Liver (tissue), 9 donors: ENCODE measurements around the gene BRAT1. TPM values are rescaled to one million over a fixed set of nuclear protein-coding genes. Genes with fewer than 3 reads are reported as not detected.
"Not testable (repeated sequence)": the region's sequence is repeated elsewhere in the genome, so short reads cannot be mapped to it uniquely, and the experiment has no call there.

Source experiments
- DNase-seq: peaks from one replicate; pipeline ENCODE4 v3.0.0-alpha.2; 2017; ENCODE audit warnings: low spot score
- H3K27ac ChIP-seq, 2 donors: one replicate each; pipeline ENCODE4 v1.7.0; 2013; ENCODE audit warnings: inconsistent platforms in 2 of 2, low read length in 2 of 2, control low read depth in 1 of 2, low read depth in 1 of 2, mild to moderate bottlenecking in 1 of 2
- H3K27me3 ChIP-seq, 4 donors: one replicate each; pipeline versions ENCODE4 v1.6.1 to v1.7.0; 2013; ENCODE audit warnings: low read length in 3 of 4, inconsistent platforms in 1 of 4, mild to moderate bottlenecking in 1 of 4, moderate library complexity in 1 of 4; ENCODE audit not compliant: control insufficient read depth in 4 of 4, insufficient read depth in 4 of 4
- H3K36me3 ChIP-seq, 4 donors: one replicate each; pipeline versions ENCODE4 v1.6.1 to v1.7.0; 2013; ENCODE audit warnings: low read length in 3 of 4, mild to moderate bottlenecking in 3 of 4, low read depth in 1 of 4, moderate library complexity in 1 of 4; ENCODE audit not compliant: control insufficient read depth in 4 of 4, insufficient read depth in 3 of 4
- H3K4me1 ChIP-seq, 4 donors: one replicate each; pipeline versions ENCODE4 v1.6.1 to v1.7.0; 2013; ENCODE audit warnings: low read length in 3 of 4, mild to moderate bottlenecking in 3 of 4, moderate library complexity in 1 of 4; ENCODE audit not compliant: control insufficient read depth in 4 of 4, insufficient read depth in 4 of 4
- H3K4me3 ChIP-seq, 3 donors: one replicate each; pipeline versions ENCODE4 v1.6.1 to v1.7.0; 2013; ENCODE audit warnings: low read length in 3 of 3, control low read depth in 1 of 3, low read depth in 1 of 3, mild to moderate bottlenecking in 1 of 3
- H3K9ac ChIP-seq, 2 donors: one replicate each; pipeline ENCODE4 v1.7.0; 2013; ENCODE audit warnings: low read length in 2 of 2, mild to moderate bottlenecking in 2 of 2, moderate library complexity in 2 of 2, control low read depth in 1 of 2, low read depth in 1 of 2
- H3K9me3 ChIP-seq, 4 donors: one replicate each; pipeline versions ENCODE4 v1.6.1 to v1.7.0; 2013; ENCODE audit warnings: low read length in 3 of 4; ENCODE audit not compliant: control insufficient read depth in 4 of 4
- ATF3 ChIP-seq: IDR thresholded peaks from 2 replicates; pipeline ENCODE4 v1.6.1; 2016; ENCODE audit warnings: antibody characterized with exemption
- EGR1 ChIP-seq, 2 donors: IDR thresholded peaks; 2 replicates each; pipeline ENCODE4 v1.6.1; 2016 to 2018; ENCODE audit warnings: antibody characterized with exemption in 2 of 2, low read depth in 2 of 2
- FOXA1 ChIP-seq: IDR thresholded peaks from 2 replicates; pipeline ENCODE4 v1.6.1; 2016; ENCODE audit warnings: antibody characterized with exemption
- FOXA2 ChIP-seq: IDR thresholded peaks from 2 replicates; pipeline ENCODE4 v1.6.1; 2016; ENCODE audit warnings: antibody characterized with exemption
- GABPA ChIP-seq, 2 donors: IDR thresholded peaks in 1 of 2; conservative IDR thresholded peaks in 1 of 2; 2 replicates each; pipeline ENCODE4 v1.6.1; 2016; ENCODE audit warnings: antibody characterized with exemption in 2 of 2, mild to moderate bottlenecking in 1 of 2, moderate library complexity in 1 of 2
- HNF4A ChIP-seq, 2 donors: conservative IDR thresholded peaks; 2 replicates each; pipeline ENCODE4 v1.6.1; 2016; ENCODE audit warnings: antibody characterized with exemption in 2 of 2, mild to moderate bottlenecking in 2 of 2
- HNF4G ChIP-seq: IDR thresholded peaks from 2 replicates; pipeline ENCODE4 v1.6.1; 2016; ENCODE audit warnings: antibody characterized with exemption
- JUND ChIP-seq, 2 donors: IDR thresholded peaks; 2 replicates each; pipeline ENCODE4 v1.6.1; 2016; ENCODE audit warnings: antibody characterized with exemption in 2 of 2
- MAX ChIP-seq: IDR thresholded peaks from 2 replicates; pipeline ENCODE4 v1.6.1; 2016; ENCODE audit warnings: antibody characterized with exemption
- NR2F2 ChIP-seq: IDR thresholded peaks from 2 replicates; pipeline ENCODE4 v1.6.1; 2016; ENCODE audit warnings: antibody characterized with exemption
- RXRA ChIP-seq, 2 donors: IDR thresholded peaks; 2 replicates each; pipeline ENCODE4 v1.6.1; 2017 to 2018; ENCODE audit warnings: antibody characterized with exemption in 2 of 2, mild to moderate bottlenecking in 1 of 2
- SP1 ChIP-seq: IDR thresholded peaks from 2 replicates; pipeline ENCODE4 v1.6.1; 2018; ENCODE audit warnings: antibody characterized with exemption, mild to moderate bottlenecking
- TAF1 ChIP-seq: conservative IDR thresholded peaks from 2 replicates; pipeline ENCODE4 v1.6.1; 2016; ENCODE audit warnings: antibody characterized with exemption, mild to moderate bottlenecking
- YY1 ChIP-seq: IDR thresholded peaks from 2 replicates; pipeline ENCODE4 v1.6.1; 2016; ENCODE audit warnings: antibody characterized with exemption, mild to moderate bottlenecking
- ZBTB33 ChIP-seq: IDR thresholded peaks from 2 replicates; pipeline ENCODE4 v1.6.1; 2016; ENCODE audit warnings: antibody characterized with exemption
- WGBS: extraction: QIAGEN DNeasy Blood & Tissue Kit; methylation state at CpG from one replicate; pipeline ENCODE4 v1.1.7; 2013; 5-methylcytosine and 5-hydroxymethylcytosine counted together
- polyA plus RNA-seq, 2 donors: library from polyadenylated mRNA; stranded (reverse) in 1 of 2; unstranded in 1 of 2; fragments of 200-250 nt in 1 of 2; fragments of >200 nt in 1 of 2; fragmentation: Nextera tagmentation in 1 of 2; extraction: Ambion mirVana in 1 of 2; gene quantifications; one replicate each; pipeline versions ENCODE4 v1.2.1 to v1.2.3, GENCODE V29; 2013 to 2015
- total RNA-seq, 2 donors: library from RNA; depleted of rRNA; stranded (reverse); fragments of >200 nt; gene quantifications; one replicate each; pipeline ENCODE4 v1.2.3, GENCODE V29; 2014
- donor health status: healthy.
- donor health status: healthy.
- donor health status: healthy.
- donor health status: healthy.
- donor health status: healthy.

The BRAT1 gene
- total and polyA plus RNA-seq, 4 donors, result 10.0 to 20.7 (median 16.7) TPM

GRCh38 chr7:2537981-2538851 lies 17.1 kb downstream of the BRAT1 start:
- no peak for TF ChIP-seq FOXA2
- TF ChIP-seq HNF4A (conservative IDR thresholded peaks at IDR 0.05), result no peak
- TF ChIP-seq HNF4G, result no peak
- TF ChIP-seq RXRA (IDR thresholded peaks at IDR 0.05), result no peak
- TF ChIP-seq JUND (IDR thresholded peaks at IDR 0.05), result no peak
- TF ChIP-seq ZBTB33, result no peak
- no peak for TF ChIP-seq SP1
- TF ChIP-seq NR2F2, result no peak
- TF ChIP-seq TAF1, result no peak
- no peak for TF ChIP-seq EGR1 (IDR thresholded peaks at IDR 0.05; ENCODE audit: low read depth in 2 of 2)
- TF ChIP-seq MAX, result no peak
- no peak for TF ChIP-seq FOXA1
- no peak for TF ChIP-seq ATF3
- no peak for TF ChIP-seq GABPA (IDR thresholded peaks at IDR 0.05 in 1 of 2, conservative IDR thresholded peaks at IDR 0.05 in 1 of 2)
- TF ChIP-seq YY1, result no peak
- no peak for DNase-seq

GRCh38 chr7:2535872-2536627 lies 19.3 kb downstream of the BRAT1 start:
- 90% methylated on average over 19 of the region's 19 CpGs for WGBS
- not testable (repeated sequence) for DNase-seq, H3K27ac ChIP-seq, H3K27me3 ChIP-seq, H3K4me1 ChIP-seq, H3K9ac ChIP-seq, H3K9me3 ChIP-seq, H3K4me3 ChIP-seq
- H3K36me3 ChIP-seq, result peaks cover 6 to 23% (median 13%) of the 10 kb centered on the region in 4 donors

More at GRCh38 chr7:2537981-2538851, 17.1 kb downstream of the BRAT1 start:
- H3K9ac ChIP-seq, result no peak overlapping the region
- no peak overlapping the region for H3K4me3 ChIP-seq
- WGBS, result 95% methylated on average over 47 of the region's 47 CpGs
- no peaks in the 10 kb centered on the region for H3K4me1 ChIP-seq
- no peak overlapping the region for H3K27ac ChIP-seq
- H3K36me3 ChIP-seq, result peaks cover 6 to 42% (median 16%) of the 10 kb centered on the region in 4 donors
- no peaks in the 10 kb centered on the region for H3K27me3 ChIP-seq
- no peaks in the 10 kb centered on the region for H3K9me3 ChIP-seq

- not testable (repeated sequence) for H3K4me3 ChIP-seq
These were observed 21.1 kb downstream of the BRAT1 start for GRCh38 chr7:2534214-2534613.

GRCh38 chr7:2533566-2533965 lies 21.8 kb downstream of the BRAT1 start:
- WGBS, result 51% methylated on average over 3 of the region's 8 CpGs
- not testable (repeated sequence) for H3K4me3 ChIP-seq

More at GRCh38 chr7:2534214-2534613, 21.1 kb downstream of the BRAT1 start:
- 95% methylated on average over 29 of the region's 34 CpGs for WGBS
- H3K9me3 ChIP-seq, H3K4me1 ChIP-seq, H3K27me3 ChIP-seq, H3K9ac ChIP-seq, H3K27ac ChIP-seq, DNase-seq: not testable (repeated sequence)
- H3K36me3 ChIP-seq, result peaks cover 0 to 11% (median 6%) of the 10 kb centered on the region in 4 donors

GRCh38 chr7:2532816-2533215 lies 22.5 kb downstream of the BRAT1 start:
- not testable (repeated sequence) for DNase-seq, H3K27me3 ChIP-seq, H3K9me3 ChIP-seq, H3K27ac ChIP-seq, H3K36me3 ChIP-seq, H3K9ac ChIP-seq, H3K4me1 ChIP-seq, H3K4me3 ChIP-seq
- 88% methylated on average over 7 of the region's 8 CpGs for WGBS

More at GRCh38 chr7:2533566-2533965, 21.8 kb downstream of the BRAT1 start:
- not testable (repeated sequence) for H3K27ac ChIP-seq, DNase-seq, H3K9ac ChIP-seq, H3K36me3 ChIP-seq, H3K4me1 ChIP-seq, H3K9me3 ChIP-seq, H3K27me3 ChIP-seq
